Activated effector memory CD4-positive, alpha-beta T cell treated with Interleukin-2 at 50 U/mL for 16 hours (primary cell): ENCODE measurements around the gene GTF2H4.
"Not testable (repeated sequence)": the region's sequence is repeated elsewhere in the genome, so short reads cannot be mapped to it uniquely, and the experiment has no call there.

Experiments
- DNase-seq: peaks from one replicate; pipeline ENCODE4 v3.0.0-alpha.2; 2020

GTF2H4 gene

DNA sequence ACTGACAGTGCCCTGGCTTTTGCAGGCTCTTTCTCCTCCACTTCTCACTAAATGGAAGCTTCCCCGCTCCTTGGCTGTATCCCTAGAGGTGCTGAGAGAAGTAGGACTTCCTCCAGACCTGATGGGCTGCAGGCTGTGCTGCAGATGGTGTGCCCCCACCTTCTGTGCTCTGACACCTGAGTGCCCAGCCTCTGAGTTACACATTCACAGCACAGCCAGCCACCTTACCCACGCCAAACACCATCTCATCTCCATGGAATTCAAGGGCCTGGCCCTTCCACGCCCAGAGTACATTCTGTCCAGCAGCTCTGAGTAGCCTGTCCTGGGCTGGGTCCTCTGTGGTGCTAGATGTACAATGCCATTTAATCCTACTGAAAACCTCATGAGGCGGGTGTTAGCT lies 18.6 kb downstream of the GTF2H4 start:
- no peak for DNase-seq

- not testable (repeated sequence) for DNase-seq
These were observed 19.1 kb downstream of the GTF2H4 start for GRCh38 chr6:30927080-30927479.

DNA sequence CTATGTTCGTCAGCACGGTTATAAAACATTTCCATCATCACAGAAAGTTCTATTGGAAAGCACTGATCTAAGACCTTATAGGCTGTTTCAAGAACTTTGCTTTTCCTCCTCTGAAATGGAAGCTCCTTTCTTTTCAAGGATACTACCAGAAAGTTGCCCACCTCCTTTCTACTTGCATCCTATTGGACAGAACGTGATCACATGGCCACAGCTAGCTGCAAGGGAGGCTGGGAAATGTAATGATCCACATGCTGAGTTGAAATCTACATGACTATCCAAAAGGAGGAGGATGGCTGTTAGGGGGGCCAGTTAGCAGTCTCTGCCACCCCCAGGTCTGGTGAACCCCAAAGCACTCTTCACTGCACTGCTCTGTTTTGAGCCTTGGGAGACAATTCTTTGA lies 20.7 kb downstream of the GTF2H4 start:
- no peak for DNase-seq

GRCh38 chr6:30930506-30930905 lies 22.5 kb downstream of the GTF2H4 start:
- DNase-seq = no peak

DNA sequence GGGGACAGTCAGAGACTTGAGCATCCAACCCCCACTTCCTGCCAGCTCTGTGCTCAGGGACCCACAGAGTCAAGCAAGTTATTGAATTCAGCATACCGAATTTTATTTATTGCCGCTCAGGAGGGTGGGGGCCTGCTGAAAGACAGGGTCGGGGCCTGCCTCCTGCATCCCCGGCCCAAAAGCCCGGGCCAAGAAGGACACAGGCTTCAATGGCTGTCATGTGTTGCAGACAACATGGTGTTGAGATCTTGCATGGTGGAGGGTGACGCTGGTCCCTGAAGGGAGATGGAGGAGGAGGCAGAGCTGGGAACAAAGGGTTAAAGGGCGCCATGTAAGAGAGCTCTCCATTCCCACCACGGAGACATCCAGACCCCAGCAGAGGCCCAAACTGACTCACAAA lies 23.3 kb downstream of the GTF2H4 start:
- no peak for DNase-seq

GRCh38 chr6:30931969-30932645 lies 24.1 kb downstream of the GTF2H4 start, which contains the start of gene SFTA2:
Gene SFTA2 (minus strand): TSS chr6:30932170. CDS start chr6:30932096, 74 bp downstream.
- no peak for DNase-seq

DNA sequence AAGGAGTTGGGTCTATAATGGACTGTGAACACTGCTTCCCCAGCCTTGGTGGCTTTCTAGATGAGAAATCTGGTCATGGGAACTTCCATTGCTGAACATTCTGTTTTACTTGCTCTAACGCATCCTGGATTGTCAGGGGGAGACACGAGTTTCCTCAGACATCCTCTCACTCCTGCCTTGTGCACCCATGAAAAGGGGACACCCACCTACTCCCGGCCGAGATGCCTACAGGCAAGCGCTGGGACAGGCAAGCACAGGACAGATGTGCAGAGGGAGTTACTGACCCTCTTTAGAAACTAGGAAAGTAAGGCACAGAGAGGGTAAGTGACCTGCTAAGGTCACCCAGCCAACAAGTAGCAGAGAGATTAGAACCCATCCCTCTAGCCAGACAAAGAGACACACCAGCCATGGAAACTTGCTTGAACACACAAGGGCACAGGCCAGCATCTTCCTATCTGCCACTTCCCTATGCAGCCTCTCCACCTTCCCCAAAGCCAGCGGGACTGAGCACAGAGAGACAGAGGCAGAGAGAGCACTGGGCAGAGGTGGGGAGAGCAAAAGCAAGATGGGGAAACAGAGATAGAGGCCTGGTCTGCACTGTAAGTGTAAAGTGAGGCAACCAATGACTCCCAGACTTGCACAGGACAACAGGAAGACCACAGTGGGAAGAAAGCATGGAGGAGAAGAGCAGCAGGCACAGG lies 24.8 kb downstream of the GTF2H4 start:
- no peak for DNase-seq

DNA sequence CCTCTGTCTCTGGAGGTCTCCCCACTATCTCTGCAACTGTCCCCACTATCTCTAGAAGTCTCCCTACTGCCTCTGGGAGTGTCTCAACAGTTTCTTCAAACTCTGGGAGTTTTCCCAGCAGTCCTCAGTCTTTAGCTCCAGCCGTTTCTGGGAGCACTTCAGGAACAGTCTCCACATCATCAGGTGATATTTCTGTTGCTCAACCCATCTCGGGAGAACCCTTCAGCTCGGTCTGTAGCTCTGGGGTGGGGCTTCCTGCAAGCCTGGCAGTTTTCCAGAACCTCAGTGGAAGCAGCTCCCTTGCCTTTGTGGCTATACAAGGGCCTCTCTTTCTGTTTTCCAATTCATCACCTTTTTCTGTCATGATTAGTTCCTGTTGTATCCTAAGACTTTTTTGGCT lies 27.0 kb downstream of the GTF2H4 start:
- DNase-seq = no peak

DNA sequence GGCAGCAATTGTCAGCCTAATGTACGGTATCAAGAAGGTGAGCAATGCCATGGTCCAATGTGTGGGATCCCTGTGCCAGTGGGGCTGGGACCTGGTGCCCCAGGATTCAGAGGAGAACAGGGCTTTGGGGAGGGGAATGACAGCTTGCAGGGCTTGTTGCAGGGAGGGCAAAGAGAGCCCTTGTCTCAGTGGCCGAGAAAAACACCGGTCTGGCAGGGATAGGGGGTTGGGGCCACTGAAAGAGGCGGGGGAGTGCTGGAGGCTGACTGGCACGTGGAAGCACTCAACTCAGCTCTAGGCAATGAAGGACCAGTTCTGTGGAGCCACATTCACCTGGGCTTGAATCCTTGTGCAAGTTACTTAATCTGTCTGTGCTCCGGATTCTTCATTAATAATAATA lies 29.3 kb downstream of the GTF2H4 start:
- DNase-seq = no peak

- no peak for DNase-seq
These were observed 30.7 kb downstream of the GTF2H4 start for GRCh38 chr6:30938730-30939129.

DNA sequence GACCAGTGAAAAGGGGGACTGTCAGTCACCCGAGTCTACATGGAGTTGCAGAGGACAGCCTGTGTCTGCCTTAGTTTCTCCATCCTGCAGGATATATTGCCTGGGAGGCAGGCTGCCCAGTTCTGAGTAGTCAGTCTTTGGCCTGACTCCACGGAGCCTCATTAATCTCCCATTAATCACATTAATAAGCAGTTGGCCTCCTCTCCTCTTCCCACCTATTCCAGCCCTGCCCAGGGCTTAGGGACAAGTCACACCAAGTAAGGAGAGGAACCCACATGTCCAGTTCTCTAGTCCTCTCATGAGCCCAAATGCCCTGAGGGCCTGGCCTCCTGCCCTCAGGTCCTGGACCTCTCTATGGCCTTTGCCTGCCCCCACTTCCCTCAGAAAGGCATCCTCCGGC lies 31.5 kb downstream of the GTF2H4 start:
- no peak for DNase-seq

- DNase-seq = no peak
These were observed 32.5 kb downstream of the GTF2H4 start, which contains the start of gene MUCL3 for GRCh38 chr6:30940361-30940986. Gene MUCL3 (plus strand): TSS chr6:30940973. CDS start chr6:30941000, 27 bp downstream.

DNA sequence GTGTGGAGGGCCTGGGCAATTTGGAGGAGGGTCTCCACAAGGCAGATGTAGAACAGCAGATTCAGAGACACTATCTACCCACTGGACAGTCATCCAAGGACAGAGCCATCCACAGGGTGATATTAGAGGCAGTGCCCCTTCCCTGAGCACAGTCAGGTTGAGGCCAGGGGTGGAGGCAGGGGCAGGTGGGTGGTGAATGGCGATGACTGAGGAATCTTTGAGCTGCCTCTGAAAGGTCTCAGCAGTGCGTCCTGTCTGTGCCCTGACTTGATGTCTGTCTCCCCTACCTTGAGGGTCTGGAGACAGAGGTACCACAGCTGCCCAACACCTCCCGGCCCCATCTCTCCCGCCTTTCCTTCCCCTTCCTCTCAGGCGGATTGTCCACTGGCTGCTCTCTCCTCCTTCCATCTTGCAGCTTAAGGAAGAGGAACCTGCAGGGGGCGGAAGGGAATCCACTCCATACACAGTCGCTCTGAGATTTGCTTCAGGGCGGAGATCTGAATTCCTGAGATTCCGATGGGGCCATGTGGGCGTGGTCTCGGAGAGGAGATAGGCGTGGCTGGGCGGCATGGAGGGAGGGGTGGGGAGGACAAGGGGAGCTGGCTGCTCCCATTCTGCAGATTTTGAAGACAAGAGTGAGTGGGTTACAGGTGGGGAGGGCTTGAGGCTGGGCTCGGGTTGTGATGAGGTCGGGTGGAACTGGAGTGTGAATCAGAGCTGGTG lies 34.5 kb downstream of the GTF2H4 start:
- no peak for DNase-seq

DNA sequence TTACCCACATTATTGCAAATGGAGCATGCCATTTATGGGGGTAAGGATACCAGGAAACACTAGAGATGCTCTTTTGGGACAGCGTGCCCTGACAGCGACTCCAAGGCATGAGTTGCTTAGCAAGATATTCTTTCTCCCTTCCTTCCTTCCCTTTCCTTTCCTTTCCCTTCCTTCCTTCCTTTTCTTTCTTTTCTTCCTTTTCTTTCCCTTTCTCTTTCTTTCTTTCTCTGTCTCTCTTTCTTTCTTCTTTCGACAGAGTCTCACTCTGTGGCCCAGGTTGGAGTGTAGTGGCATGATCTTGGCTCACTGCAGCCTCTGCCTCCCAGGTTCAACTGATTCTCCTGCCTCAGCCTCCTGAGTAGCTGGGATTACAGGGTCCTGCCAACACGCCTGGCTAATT lies 36.0 kb downstream of the GTF2H4 start:
- DNase-seq = no peak

GRCh38 chr6:30945281-30945680 lies 37.3 kb downstream of the GTF2H4 start:
- no peak for DNase-seq

DNA sequence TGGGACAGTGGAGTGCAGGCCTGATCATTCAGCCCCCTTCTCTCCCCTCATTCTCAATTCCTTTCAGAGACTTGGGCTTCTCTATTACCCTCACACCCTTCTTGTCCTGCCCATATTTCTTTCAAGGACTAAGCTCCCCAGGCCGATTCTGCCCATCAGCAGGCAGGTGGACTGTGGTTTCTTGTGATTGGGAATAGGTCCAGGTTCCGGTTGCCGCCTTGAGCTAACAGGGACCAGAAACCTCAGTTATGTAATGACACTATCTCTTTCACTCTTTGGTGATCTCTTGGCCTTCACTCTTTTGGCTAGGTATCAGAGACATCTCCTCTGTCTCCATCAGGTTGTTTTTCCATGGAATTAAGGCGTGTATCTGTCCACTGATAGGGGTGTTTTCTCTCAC lies 39.2 kb downstream of the GTF2H4 start:
- no peak for DNase-seq

GRCh38 chr6:30948811-30949210 lies 40.8 kb downstream of the GTF2H4 start:
- no peak for DNase-seq

- no peak for DNase-seq
These were observed 44.0 kb downstream of the GTF2H4 start for GRCh38 chr6:30951907-30952469.

GRCh38 chr6:30954631-30955366 lies 46.8 kb downstream of the GTF2H4 start:
- no peak for DNase-seq

GRCh38 chr6:30955367-30956042 lies 47.5 kb downstream of the GTF2H4 start:
- peak; percentile 54 for DNase-seq

DNA sequence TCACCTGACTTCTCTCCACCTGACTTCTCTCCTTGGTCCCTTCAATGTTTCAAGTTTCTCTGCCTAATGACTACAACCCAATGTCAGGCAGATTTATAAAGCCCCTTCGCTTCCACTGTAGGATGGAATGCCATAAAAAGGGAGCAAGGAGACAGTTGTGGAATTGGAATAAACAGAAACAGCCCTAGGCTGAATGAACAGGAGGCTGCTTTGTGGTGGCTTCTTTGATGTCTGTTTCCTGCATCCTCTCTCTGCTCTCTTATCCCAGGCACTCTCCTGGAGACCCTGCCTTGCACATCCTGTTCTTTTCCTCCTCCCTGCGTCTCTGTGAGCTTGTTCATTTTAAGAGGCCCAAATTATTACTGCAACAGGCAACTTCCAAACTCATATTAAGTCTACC lies 49.7 kb downstream of the GTF2H4 start:
- DNase-seq = no peak
